IMR-90 (cell line): Measurements from ENCODE around the gene SERPINA12. TPM values are rescaled to one million over a fixed set of nuclear protein-coding genes. Genes with fewer than 3 reads are reported as not detected.

ENCODE experiments used
- ATAC-seq: fragments of 200-7000 bp; cut with Tn5 transposase; 2 replicates; pipeline ENCODE4 v1.9.1; 2020; ENCODE audit warnings: low read depth, mild to moderate bottlenecking, moderate library complexity
- BruUV-seq: library from RNA; stranded (reverse); fragments of 400-500 nt; replicated peaks from 2 replicates; lab custom pipeline; 2021; lab: Mats Ljungman, UMichigan
- CTCF ChIA-PET: fragments of 300-600 bp; formaldehyde crosslinking; extraction: SDS; loops from one replicate; lab custom pipeline; 2021; ENCODE audit warnings: antibody characterized with exemption; lab: Yijun Ruan, JAX
- POLR2A ChIA-PET: fragments of 300-600 bp; sonication (Branson Sonifier 250); formaldehyde crosslinking; loops from one replicate; lab custom pipeline; 2022; ENCODE audit warnings: antibody characterized with exemption; ENCODE audit not compliant: unreplicated experiment; lab: Charles Lee
- DNase-seq: peaks from one replicate; pipeline ENCODE4 v3.0.0; 2013
- H2AFZ ChIP-seq: replicated peaks from 2 replicates; pipeline ENCODE3; 2013; ENCODE audit warnings: low read length, mild to moderate bottlenecking; ENCODE audit not compliant: poor library complexity
- H2AK5ac ChIP-seq: 2 replicates; pipeline ENCODE4 v1.6.1; 2013; ENCODE audit warnings: low read depth, low read length, inconsistent platforms
- H2AK9ac ChIP-seq: replicated peaks from 2 replicates; pipeline ENCODE3; 2013; ENCODE audit warnings: mild to moderate bottlenecking, low read depth, low read length, moderate library complexity; ENCODE audit not compliant: poor library complexity
- H2BK120ac ChIP-seq: 2 replicates; pipeline ENCODE4 v1.6.1; 2013; ENCODE audit warnings: low read depth, low read length, inconsistent platforms
- H2BK15ac ChIP-seq: 3 replicates; pipeline ENCODE4 v1.6.1; 2013; ENCODE audit warnings: low read depth, low read length, inconsistent platforms
- H2BK20ac ChIP-seq: 2 replicates; pipeline ENCODE4 v1.6.1; 2013; ENCODE audit warnings: low read depth, mild to moderate bottlenecking, inconsistent platforms, low read length, moderate library complexity
- H2BK5ac ChIP-seq: 2 replicates; pipeline ENCODE4 v1.6.1; 2013; ENCODE audit warnings: mild to moderate bottlenecking, low read depth, low read length, inconsistent platforms; ENCODE audit not compliant: poor library complexity, severe bottlenecking
- H3K14ac ChIP-seq: replicated peaks from 2 replicates; pipeline ENCODE4 v1.6.1; 2013; ENCODE audit warnings: low read depth, low read length, inconsistent platforms
- H3K18ac ChIP-seq: 2 replicates; pipeline ENCODE4 v1.6.1; 2013; ENCODE audit warnings: low read depth, low read length, control low read depth
- H3K23ac ChIP-seq: 2 replicates; pipeline ENCODE4 v1.6.1; 2013; ENCODE audit warnings: low read depth, low read length, inconsistent platforms
- H3K27ac ChIP-seq: 2 replicates; pipeline ENCODE4 v1.5.1; 2013; ENCODE audit warnings: mild to moderate bottlenecking, control low read depth, low read length; ENCODE audit not compliant: insufficient read depth
- H3K27me3 ChIP-seq: 2 replicates; pipeline ENCODE4 v1.6.1; 2013; ENCODE audit warnings: low read length; ENCODE audit not compliant: control insufficient read depth, insufficient read depth
- H3K36me3 ChIP-seq: 2 replicates; pipeline ENCODE4 v1.6.1; 2013; ENCODE audit warnings: low read length, mixed read lengths; ENCODE audit not compliant: control insufficient read depth, insufficient read depth
- H3K4ac ChIP-seq: 2 replicates; pipeline ENCODE4 v1.6.1; 2013; ENCODE audit warnings: low read depth, low read length, inconsistent platforms
- H3K4me1 ChIP-seq: 2 replicates; pipeline ENCODE4 v1.6.1; 2013; ENCODE audit warnings: low read length, mixed read lengths; ENCODE audit not compliant: control insufficient read depth, insufficient read depth
- H3K4me2 ChIP-seq: 2 replicates; pipeline ENCODE4 v1.6.1; 2013; ENCODE audit warnings: low read depth, mild to moderate bottlenecking, control low read depth, low read length, moderate library complexity
- H3K4me3 ChIP-seq: 2 replicates; pipeline ENCODE4 v1.5.1; 2013; ENCODE audit warnings: low read depth, mild to moderate bottlenecking, control low read depth, low read length, moderate library complexity; ENCODE audit not compliant: insufficient read depth
- H3K56ac ChIP-seq: 2 replicates; pipeline ENCODE4 v1.6.1; 2013; ENCODE audit warnings: low read length, inconsistent platforms; ENCODE audit not compliant: insufficient read depth; ENCODE audit errors: extremely low read depth
- H3K79me1 ChIP-seq, 2 experiments: 2 replicates each; pipeline ENCODE4 v1.6.1; 2013; ENCODE audit warnings: low read length in 2 of 2, inconsistent platforms in 1 of 2, low read depth in 1 of 2
- H3K9ac ChIP-seq: 2 replicates; pipeline ENCODE4 v1.6.1; 2013; ENCODE audit warnings: low read depth, low read length, control low read depth
- H3K9me1 ChIP-seq: 2 replicates; pipeline ENCODE4 v1.6.1; 2013; ENCODE audit warnings: low read length, inconsistent platforms; ENCODE audit not compliant: insufficient read depth
- H3K9me3 ChIP-seq: 2 replicates; pipeline ENCODE4 v1.6.1; 2013; ENCODE audit warnings: low read length; ENCODE audit not compliant: control insufficient read depth, insufficient read depth
- H4K20me1 ChIP-seq: 2 replicates; pipeline ENCODE4 v1.6.1; 2013; ENCODE audit warnings: low read length, inconsistent platforms; ENCODE audit not compliant: insufficient read depth
- H4K5ac ChIP-seq: 2 replicates; pipeline ENCODE4 v1.6.1; 2013; ENCODE audit warnings: mild to moderate bottlenecking, low read depth, low read length, control low read depth
- H4K8ac ChIP-seq, 2 experiments: 2 replicates each; pipeline ENCODE4 v1.6.1; 2013; ENCODE audit warnings: low read depth in 2 of 2, low read length in 2 of 2, control low read depth in 1 of 2, inconsistent platforms in 1 of 2
- H4K91ac ChIP-seq: 2 replicates; pipeline ENCODE4 v1.6.1; 2013; ENCODE audit warnings: low read depth, low read length, inconsistent platforms; ENCODE audit not compliant: insufficient read depth
- BHLHE40 ChIP-seq: fragments of 150-350 bp; IDR thresholded peaks from 2 replicates; pipeline ENCODE4 v1.6.1; 2016; ENCODE audit warnings: mild to moderate bottlenecking, low read depth, low read length
- CEBPB ChIP-seq: IDR thresholded peaks from 2 replicates; pipeline ENCODE4 v1.6.1; 2012; ENCODE audit warnings: low read depth, low read length, improper control_type of control experiment
- CHD1 ChIP-seq: IDR thresholded peaks from 2 replicates; pipeline ENCODE4 v1.6.1; 2012; ENCODE audit warnings: low read depth, low read length, improper control_type of control experiment
- FOS ChIP-seq: fragments of 150-350 bp; IDR thresholded peaks from 2 replicates; pipeline ENCODE4 v1.6.1; 2016; ENCODE audit warnings: low read depth, low read length
- MAFK ChIP-seq: IDR thresholded peaks from 2 replicates; pipeline ENCODE4 v1.6.1; 2012; ENCODE audit warnings: low read depth, low read length, improper control_type of control experiment
- MAZ ChIP-seq: IDR thresholded peaks from 2 replicates; pipeline ENCODE4 v1.6.1; 2012; ENCODE audit warnings: low read depth, mild to moderate bottlenecking, low read length, improper control_type of control experiment, moderate library complexity, borderline replicate concordance
- MXI1 ChIP-seq: IDR thresholded peaks from 2 replicates; pipeline ENCODE4 v1.6.1; 2012; ENCODE audit warnings: low read depth, mild to moderate bottlenecking, low read length, moderate library complexity, borderline replicate concordance
- NFE2L2 ChIP-seq: fragments of 150-350 bp; IDR thresholded peaks from 2 replicates; pipeline ENCODE4 v1.6.1; 2016; ENCODE audit warnings: low read depth, mild to moderate bottlenecking, low read length
- POLR2A ChIP-seq: IDR thresholded peaks from 2 replicates; pipeline ENCODE4 v1.6.1; 2012; ENCODE audit warnings: mild to moderate bottlenecking, low read depth, low read length
- RAD21 ChIP-seq: IDR thresholded peaks from 2 replicates; pipeline ENCODE4 v1.6.1; 2012; ENCODE audit warnings: low read length, improper control_type of control experiment
- RCOR1 ChIP-seq: IDR thresholded peaks from 2 replicates; pipeline ENCODE4 v1.6.1; 2012; ENCODE audit warnings: mild to moderate bottlenecking, low read length, improper control_type of control experiment; ENCODE audit not compliant: insufficient replicate concordance
- RFX5 ChIP-seq: IDR thresholded peaks from 2 replicates; pipeline ENCODE4 v1.8.0; 2012; ENCODE audit warnings: low read depth, mild to moderate bottlenecking, low read length, moderate library complexity
- SMC3 ChIP-seq: fragments of 150-350 bp; IDR thresholded peaks from 2 replicates; pipeline ENCODE4 v1.6.1; 2016; ENCODE audit warnings: low read depth, mild to moderate bottlenecking, antibody characterized with exemption, low read length, moderate library complexity
- WGBS, 2 experiments: methylation state at CpG; one replicate each; pipeline versions ENCODE4 v1.1.5 to v1.1.7; 2013; ENCODE audit warnings: missing lambda C conversion rate in 2 of 2; ENCODE audit not compliant: insufficient read length in 1 of 2; ENCODE audit errors: extremely low coverage in 2 of 2; 5-methylcytosine and 5-hydroxymethylcytosine counted together
- dilution Hi-C: fragments of 300-500 bp; cut with HindIII; formaldehyde crosslinking; loops from one replicate; pipeline ENCODE4 v1.14.3; 2018; ENCODE audit warnings: low sequenced_read_pairs; ENCODE audit not compliant: unreplicated experiment
- in situ Hi-C: fragments of 300-500 bp; cut with MboI; formaldehyde crosslinking; loops from 3 replicates; pipeline ENCODE4 v1.14.3; 2019; ENCODE audit warnings: low sequenced_read_pairs, inconsistent platforms, mixed read lengths
- intact Hi-C: fragments of 100-400 bp; cut with micrococcal nuclease; formaldehyde crosslinking; loops from 2 replicates; pipeline ENCODE4 v1.10.0; 2022
- polyA plus RNA-seq, 3 experiments: library from polyadenylated mRNA; depleted of rRNA; stranded (reverse); fragments of >200 nt; gene quantifications; 2 replicates each; pipeline ENCODE4 v1.2.3, GENCODE V29; 2012; ENCODE audit warnings: low replicate concordance in 1 of 3
- total RNA-seq: library from RNA; depleted of rRNA; stranded (reverse); fragments of >200 nt; gene quantifications from 2 replicates; pipeline ENCODE4 v1.2.3, GENCODE V29; 2012
- TF ChIP-seq, protein P1 (sequence below): conservative IDR thresholded peaks from 2 replicates; pipeline ENCODE4 v1.5.1; 2012; ENCODE audit warnings: mild to moderate bottlenecking, low read depth, low read length, improper control_type of control experiment

The SERPINA12 gene
- total and polyA plus RNA-seq, 2 of the 4 experiments (the other 2 are of a cell fraction): not detected

DNA sequence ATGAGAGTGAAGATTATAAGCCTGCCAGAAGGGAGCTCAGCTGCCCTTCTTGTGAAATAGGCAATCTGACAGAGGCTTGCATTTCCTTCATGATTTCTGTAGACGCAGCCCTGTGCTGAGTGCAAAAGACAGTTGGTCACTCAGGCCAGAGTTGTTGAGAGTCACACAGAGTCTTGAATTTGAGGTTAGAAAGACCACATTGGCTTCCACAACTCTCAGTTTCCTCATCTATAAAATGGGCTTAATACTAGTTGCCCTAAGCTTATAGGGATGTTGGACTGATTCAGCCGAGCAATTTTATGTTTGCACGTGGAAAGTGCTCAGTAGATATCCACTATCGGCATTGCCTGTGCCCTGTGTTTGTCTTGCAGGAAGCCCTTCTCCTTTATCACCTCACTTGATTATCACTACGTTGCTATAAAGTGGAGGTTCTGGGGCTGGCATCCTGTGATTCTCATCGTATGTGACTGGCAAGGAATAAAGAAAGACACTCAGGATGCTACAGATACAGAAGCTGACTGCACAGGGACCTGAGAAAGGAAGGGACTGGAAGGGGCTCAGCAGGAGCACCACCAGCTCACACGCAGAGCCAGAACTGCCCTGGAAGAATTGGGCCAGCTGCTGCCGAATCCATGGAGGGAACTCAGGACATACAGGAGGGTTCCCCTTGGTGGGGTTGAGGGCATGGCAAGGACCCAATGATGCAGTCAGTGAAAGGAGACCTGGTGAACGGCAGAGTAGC lies 32.1 kb upstream of the SERPINA12 start (continued):
- TF ChIP-seq NFE2L2 (no peak), MXI1 (no peak), RCOR1 (no peak)

DNA sequence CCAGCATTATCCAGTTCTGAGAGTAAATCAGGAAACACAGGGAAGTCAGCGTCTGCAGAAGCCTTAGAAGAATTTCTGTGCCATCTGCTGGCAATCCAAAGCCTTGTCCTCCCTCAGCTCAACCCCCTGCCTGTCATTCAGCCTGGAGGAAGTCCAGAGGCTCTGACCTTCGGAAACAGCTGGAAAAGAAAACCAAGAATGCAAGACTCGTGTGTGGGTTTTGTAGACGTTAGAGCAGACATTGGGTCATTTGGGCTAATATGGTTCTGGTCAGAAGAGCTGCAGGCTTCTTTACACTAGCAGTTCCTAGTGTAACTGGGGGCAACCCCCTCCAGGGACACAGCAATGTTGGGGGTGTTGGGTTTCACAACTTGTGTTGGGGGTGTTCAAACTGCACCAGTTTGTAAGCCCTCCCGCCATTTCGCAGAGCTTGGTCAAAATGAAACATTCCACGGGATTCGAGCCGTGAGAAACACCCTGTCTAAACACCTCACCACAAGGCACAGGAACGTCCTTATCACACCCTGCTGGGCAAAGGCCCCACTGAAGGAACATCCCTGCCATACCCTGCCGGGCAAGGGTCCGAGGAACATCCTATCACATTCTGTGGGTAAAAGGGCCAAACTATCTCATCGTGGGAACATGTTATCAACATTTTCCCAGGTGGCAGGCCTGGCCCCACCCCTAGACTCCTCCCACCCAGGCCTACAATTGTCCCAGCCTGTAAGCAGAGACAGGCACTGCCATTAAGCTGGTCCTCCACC lies 30.9 kb upstream of the SERPINA12 start:
- no peaks in the 10 kb centered on the region for H3K9me1 ChIP-seq
- TF ChIP-seq MAZ (no peak), RCOR1 (no peak), RAD21 (no peak), MAFK (no peak), BHLHE40 (no peak), RFX5 (no peak), POLR2A (no peak), CEBPB (no peak), MXI1 (no peak), CHD1 (no peak), FOS (no peak), SMC3 (no peak)
- TF ChIP-seq, protein P1, sequence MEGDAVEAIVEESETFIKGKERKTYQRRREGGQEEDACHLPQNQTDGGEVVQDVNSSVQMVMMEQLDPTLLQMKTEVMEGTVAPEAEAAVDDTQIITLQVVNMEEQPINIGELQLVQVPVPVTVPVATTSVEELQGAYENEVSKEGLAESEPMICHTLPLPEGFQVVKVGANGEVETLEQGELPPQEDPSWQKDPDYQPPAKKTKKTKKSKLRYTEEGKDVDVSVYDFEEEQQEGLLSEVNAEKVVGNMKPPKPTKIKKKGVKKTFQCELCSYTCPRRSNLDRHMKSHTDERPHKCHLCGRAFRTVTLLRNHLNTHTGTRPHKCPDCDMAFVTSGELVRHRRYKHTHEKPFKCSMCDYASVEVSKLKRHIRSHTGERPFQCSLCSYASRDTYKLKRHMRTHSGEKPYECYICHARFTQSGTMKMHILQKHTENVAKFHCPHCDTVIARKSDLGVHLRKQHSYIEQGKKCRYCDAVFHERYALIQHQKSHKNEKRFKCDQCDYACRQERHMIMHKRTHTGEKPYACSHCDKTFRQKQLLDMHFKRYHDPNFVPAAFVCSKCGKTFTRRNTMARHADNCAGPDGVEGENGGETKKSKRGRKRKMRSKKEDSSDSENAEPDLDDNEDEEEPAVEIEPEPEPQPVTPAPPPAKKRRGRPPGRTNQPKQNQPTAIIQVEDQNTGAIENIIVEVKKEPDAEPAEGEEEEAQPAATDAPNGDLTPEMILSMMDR: no peak

More for the DNA sequence above, 30.9 kb upstream of the SERPINA12 start:
- in situ Hi-C loops: no loop called here
- ChIA-PET POLR2A (no interaction called here), CTCF (interaction anchor here (0.6 to 2.2 kb wide), 3 partner anchors 9 to 318 kb away, joined by 4 to 5 read pairs (median 4); no protein-coding TSS in a partner anchor)
- Histone ChIP-seq H3K4me1 (no peaks in the 10 kb centered on the region), H2BK15ac (no peak overlapping the region), H3K4ac (no peak overlapping the region), H3K36me3 (no peaks in the 10 kb centered on the region), H2BK20ac (no peak overlapping the region), H2AK5ac (no peak overlapping the region), H3K4me2 (no peak overlapping the region), H3K23ac (no peak overlapping the region), H3K27ac (no peak overlapping the region), H3K14ac (no peak overlapping the region), H4K8ac (no peak overlapping the region), H2BK5ac (no peak overlapping the region), H4K91ac (no peak overlapping the region), H3K27me3 (no peaks in the 10 kb centered on the region), H3K79me1 (no peaks in the 10 kb centered on the region), H4K5ac (no peak overlapping the region), H3K9me3 (no peaks in the 10 kb centered on the region), H3K18ac (no peak overlapping the region), H3K9ac (no peak overlapping the region), H4K20me1 (no peaks in the 10 kb centered on the region), H3K4me3 (no peak overlapping the region), H3K56ac (no peak overlapping the region), H2AFZ (peak overlapping the region; percentile 52), H2BK120ac (no peak overlapping the region), H2AK9ac (no peak overlapping the region)
- 8% methylated on average over 4 of the region's 13 CpGs; no CpG with 5 or more reads in 1 of the 2 experiments for WGBS, 2 experiments
- intact Hi-C loops: no loop called here
- dilution Hi-C loops: no loop called here
- no peak for ATAC-seq
- no TSS peak for BruUV-seq
- DNase-seq: peak; percentile 9
